NCI-H2227 (cell line): ENCODE results near the gene SYT2.
"Not testable (repeated sequence)": the region's sequence is repeated elsewhere in the genome, so short reads cannot be mapped to it uniquely, and the experiment has no call there.

Experiments
- DNase-seq: peaks from one replicate; lab custom pipeline; 2025; ENCODE audit not compliant: unreplicated experiment; lab: John Stamatoyannopoulos, UW

SYT2 gene

DNA sequence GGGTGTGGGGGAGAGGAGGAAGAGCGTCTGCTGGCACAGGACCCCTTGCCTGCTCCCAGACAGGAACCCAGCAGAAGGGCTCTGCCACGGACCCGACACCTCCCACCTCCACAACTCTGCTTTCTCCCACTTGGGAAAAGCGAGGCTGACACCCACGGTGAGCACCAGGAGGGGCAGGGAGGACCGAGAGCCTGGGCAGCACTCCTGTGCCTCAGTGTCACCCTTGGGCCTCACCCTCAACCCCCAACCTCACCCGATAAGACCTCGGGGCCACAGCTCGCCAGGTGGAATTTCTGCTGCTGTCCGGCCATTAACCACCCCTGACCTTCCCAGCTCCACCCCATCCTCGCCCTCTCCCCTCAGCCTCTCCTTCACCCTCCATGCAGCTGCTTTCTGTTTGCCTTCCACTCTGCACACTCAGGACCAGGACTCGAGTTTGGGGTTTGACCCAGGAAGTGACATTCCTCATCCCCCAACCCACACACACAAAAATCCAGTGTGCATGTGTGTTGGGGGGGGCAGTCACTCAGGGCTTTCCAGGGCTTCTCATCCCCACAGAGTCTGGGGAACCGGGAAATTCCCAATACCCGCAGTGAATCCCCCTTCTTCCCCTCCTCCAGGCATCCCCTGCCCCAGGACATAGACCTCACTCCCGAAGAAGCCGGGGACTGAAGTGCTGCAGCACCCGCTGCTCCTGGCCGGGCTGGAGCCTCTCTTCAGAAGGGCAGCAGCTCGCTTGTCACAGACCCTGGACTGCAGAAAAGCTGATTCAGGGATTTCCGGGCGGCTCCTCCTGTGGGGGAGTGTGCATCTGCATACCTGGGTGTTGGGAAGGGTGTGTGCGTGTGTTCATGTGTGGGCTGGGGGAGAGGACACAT is 65.8 kb downstream of the SYT2 start:
- no peak for DNase-seq

DNA sequence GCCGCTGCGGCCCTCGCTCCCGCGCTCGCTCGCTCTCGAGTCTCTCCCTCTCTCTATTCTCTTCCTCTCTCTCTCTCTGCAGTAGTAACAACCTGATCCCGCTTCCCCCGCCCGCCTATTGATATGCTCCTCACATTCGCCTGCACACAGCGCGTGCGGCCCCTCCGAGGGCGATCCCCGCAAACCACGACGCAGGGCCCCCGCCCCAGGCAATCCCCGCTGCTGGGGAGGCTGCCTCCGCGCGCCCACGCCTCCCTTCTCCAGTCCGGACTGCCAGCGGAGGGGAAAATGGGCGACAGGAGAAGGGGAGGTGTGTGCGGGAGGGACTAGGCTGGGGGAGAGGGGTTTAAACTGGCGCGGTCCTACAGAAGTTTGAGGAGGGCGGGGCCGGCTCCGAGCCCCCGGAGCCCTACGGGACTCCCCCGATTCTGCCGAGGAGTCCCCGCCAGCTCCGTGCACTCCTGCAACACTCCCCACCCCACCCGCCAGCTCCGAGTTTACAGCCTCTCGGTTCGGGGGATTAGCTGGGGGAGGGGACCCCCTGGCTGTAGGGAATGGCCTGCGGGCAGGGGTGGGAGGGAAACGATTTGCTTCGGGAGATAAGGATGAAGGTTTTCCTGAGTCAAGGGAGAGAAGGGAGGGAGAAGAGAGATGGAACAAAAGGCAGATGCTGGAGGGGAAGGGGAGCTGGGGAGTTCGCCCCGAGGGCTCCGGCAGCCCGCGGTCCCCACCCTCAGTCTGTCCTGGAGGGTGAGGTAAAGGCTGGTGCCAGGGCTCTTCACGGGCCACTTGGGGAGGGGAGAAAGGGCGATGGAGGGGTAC is 66.6 kb downstream of the SYT2 start:
- peak; percentile 23 for DNase-seq

DNA sequence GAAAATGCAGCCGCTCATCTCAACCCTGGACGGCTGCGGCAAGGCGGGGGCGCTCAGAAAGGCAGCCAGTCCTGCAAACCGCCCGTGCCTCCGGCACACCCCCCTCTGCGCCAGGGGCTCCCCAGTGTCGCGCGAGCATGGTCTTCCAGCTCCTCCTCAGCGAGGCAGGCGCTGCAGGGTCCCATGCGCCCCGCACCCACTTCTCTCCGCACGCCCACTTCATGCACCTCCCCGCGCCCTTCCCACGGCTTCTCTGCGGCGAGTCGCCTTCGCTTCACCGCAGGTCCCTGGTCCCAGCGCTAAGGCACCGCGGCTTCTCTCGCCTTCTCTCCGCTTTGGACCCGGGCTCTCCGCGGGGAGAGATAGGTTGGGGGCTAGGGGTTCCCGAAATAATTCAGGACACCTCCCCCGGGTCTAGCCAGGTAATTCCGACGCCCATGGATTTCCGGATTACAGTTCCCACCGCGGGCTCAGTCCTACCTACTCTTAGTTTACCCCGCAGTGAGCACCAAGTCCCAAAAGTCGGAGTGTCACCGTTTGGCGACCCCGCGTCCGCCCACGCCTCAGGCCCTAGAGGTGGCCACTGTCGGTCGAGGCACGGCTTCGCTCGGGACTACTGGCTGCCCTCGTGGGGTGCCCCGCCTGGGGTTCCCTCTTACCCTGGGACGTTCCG is 67.5 kb downstream of the SYT2 start:
- peak; percentile 45 for DNase-seq

DNA sequence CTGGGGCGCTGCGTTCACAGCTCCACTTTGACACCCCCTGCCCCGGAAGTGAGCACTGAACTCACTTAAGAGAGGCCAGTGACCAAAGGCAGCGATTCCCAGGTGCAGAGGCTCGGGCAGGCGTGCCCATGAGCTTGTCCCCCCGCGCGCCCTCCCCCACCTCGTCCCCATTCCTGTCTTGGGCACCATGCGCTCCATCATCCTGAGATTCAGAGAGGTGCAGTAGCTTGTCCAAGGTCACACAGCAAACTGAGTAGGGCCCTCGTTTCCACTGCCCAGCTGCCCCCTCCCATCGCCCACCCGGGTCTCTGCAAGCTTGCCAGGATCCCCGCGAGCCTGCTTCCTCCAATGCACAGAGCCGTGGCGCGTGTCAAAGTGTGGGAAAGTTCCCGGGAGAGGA is 68.0 kb downstream of the SYT2 start:
- no peak for DNase-seq

DNA sequence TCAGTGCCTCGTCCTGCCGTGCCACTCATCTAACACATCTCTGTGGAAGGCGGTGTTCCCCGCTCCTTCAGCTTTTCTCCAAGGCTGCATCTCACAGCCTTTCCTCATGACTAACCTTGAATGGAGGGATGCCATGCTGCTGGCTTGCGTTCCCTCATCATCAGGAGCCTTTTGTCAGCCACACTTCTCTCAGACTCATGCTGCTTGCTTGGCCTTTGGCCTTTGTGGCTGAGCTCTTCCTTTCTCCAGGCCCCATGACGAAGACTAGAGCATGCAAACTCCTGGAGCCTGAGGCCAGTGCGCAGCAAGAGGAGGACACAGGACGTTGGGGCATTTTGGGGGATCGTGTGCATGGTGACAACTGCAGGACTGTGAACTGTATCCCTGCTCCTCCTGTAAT is 70.8 kb downstream of the SYT2 start:
- DNase-seq, result no peak

DNA sequence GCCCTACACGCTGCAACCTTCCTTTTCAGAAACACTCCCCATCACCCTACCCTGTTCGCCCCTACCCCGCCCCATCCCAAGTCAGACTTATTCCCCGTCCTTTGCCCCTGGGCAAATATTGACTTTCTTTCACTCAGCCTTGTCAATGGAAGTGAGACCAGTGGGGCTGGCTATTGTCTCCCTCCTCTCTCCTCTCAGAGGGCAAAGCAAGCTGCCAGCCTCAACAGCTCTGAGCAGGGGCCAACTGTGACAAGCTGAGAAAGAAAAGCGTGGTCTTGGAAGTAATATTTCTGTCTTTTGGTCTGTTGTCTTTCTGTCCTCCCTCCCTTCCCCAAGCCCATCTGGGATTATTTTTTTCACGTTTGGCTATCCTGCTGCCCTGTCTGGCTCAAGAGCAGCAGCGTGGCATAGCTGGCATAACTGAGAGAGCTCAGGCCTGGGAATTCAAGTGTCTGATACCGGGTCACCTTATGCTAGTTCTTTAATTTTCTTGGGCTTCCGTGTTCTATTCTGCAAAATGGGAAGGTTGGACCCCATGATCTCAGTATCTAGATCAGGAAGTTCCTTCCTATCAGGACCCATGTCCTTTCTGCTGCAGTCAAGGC is 71.5 kb downstream of the SYT2 start:
- not testable (repeated sequence) for DNase-seq

DNA sequence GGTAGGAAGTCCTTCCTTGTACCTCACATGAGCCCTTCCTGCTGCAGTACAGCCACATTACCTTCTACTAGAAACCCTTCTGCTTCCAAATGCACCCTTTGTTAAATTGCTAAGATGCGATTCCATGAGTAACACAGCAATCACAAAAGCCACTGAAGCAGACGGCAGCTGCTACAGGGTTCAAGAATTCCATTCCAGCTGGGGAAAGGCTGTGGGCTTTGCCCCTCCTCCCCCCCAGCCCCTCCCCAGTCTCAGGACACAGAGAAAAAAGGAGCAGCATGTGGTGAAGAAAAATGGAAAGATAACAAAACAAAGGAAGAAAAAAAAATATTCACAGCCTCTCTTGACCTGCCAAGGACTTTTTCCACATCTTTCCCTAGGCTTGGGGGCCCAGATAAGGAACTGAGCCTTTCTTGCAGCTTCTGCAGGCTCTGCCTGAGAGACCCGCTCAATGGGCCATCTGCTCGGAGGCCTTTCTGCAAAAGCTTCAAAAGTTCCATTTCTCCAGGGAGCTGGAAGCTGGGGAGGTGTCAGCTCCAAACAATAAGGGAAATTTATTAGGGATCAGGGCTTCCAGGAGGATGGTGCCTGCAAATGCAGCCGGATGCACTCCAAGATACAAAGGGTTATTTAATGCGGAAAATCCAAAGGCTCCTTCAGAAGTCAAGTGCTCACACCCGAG is 72.1 kb downstream of the SYT2 start:
- DNase-seq, result no peak

DNA sequence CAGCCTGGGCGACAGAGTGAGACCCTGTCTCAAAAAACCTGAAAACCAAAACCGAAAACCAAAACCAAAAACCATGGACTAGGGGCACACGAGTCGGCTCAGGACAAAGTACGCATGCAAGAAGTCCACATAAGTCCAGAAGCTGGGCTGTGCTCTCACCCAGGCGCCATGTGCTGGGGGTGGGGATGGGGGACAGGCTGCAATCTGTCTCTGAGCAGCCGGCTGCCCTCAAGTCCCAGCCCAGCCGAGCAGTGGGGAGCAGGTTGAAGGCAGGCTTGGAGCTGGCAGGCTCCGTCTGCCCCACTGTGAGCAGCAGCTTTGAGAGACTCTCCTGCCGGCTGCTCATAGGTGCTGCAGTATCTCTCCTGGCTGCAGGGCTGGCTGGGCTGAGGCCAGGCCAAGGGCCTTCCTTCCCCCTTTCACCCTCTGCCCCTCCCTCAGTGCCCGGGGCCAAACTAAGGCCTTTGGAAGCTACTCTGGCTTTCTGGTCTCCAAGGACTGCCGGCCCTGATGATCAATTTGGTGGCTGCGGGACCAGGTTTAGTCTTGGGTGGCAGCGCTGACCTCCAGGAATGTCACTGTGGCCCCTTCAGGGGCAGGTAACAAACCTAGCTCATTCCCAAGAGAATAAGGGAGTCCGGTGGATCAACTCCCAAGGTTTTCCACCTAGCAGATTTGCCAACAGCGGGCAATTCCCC is 72.8 kb downstream of the SYT2 start:
- not testable (repeated sequence) for DNase-seq

DNA sequence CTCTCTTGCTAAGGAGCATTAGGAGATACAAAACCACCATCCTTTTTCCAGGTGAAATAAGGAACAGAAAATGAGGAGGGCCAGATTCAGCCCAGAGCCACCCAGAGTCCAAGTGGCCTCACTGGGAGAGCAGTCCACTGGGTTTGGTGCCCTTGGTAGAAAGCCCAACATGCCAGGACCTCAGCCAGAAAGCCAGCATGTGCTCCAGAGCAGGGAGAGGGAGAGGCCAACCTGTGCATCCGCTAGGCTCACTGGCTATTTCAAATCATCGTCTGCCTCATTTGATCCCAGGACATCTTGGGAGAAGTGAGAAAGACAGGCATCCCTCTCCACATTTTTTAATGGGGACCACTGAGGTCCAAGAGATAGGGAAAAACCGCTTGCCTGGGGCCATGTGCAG is 74.1 kb downstream of the SYT2 start:
- not testable (repeated sequence) for DNase-seq

DNA sequence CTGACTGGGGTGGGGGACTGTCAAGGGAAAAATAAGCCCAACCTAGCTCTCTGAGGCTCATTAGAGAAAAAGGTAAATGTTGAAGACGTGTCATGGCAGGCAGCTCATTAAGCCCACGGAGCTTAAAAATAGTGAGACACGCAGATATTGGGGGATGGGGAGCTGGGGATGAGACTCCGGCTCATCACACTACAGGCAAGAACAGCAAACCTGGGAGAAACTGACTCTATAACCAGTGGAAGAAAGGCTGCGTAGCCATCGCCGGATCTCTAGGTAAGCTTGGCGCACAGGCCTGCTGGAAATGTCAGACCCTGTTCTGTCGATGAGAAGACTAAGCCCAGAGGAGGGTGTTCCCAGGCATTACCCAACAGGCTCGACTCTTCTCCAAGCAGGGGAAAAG is 78.0 kb downstream of the SYT2 start:
- no peak for DNase-seq

DNA sequence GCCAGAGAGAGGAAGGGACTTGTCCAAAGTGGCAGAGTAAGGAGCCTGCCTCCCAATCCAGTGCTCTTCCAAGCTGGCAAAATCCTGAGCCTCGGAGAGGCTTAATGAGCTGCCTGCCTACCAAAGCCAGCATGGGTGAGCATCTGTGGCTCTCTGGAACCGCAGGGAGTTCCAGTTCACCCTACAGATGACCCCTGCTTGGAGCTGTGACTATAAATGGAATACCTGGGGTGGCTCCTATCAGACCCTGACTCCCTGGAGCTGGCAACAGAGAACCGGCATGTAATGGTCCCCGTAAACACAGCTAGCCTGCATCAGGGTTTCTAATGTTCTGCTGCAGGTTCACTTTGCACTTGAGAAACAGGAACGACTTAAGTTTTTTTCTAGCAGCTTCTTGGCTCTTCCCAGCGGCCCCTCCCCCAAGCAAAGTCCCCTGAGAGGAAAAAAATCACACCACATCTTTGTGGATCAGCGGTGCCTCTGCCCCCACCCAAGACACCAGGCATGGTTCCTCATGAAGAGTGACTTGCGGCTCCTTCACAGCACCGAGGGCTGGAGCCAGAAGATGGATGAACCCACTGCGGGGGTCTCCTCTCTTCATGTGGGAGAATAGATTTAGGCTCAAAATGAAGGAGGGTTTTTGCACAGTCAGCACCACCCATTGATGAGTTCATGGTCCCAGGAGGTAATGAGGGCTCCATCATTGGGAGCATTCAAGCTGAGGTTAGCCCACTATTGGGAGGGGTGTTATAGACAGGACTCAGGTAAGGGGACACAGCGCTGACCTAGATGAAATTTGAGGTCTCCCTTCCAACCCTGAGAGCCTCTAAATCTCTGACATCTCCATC is 79.0 kb downstream of the SYT2 start:
- DNase-seq, result no peak

DNA sequence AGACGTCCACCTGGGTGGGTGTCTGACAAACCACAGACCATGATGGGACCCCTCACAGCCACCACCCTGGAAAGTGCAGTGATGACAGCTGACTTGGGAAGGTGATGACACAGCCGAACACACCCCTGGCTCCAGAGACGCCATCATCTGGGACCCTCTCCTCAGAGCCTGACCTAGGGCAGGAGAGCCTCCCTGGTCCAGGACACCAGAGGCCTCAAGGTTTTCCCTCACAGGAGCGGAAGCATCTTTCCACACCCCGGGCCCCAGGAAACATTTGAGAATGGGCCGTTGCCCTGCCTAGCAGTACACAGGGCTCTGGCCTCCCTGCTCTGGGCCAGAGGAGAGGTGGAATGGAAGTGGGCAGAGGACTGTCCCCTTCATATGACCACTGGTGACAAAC is 79.7 kb downstream of the SYT2 start:
- no peak for DNase-seq

DNA sequence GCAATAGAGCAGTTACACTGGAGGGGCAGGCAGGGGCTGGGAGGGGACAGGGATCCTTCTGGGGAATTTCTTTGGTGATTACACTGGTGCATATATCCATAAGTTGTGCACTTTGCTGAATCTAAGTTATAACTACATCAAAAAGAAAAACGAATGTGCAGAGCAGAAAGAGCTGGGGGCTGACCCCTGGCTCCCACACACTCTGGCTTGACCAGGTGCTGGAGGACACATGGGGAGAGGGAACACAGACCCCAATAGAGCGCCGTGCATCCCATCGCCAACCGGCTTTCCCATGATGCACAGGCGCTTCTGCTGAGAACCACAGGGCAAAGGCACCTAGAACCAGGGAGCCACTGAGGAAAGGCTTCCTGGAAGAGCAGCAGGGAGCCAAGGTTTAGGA is 80.2 kb downstream of the SYT2 start:
- not testable (repeated sequence) for DNase-seq

DNA sequence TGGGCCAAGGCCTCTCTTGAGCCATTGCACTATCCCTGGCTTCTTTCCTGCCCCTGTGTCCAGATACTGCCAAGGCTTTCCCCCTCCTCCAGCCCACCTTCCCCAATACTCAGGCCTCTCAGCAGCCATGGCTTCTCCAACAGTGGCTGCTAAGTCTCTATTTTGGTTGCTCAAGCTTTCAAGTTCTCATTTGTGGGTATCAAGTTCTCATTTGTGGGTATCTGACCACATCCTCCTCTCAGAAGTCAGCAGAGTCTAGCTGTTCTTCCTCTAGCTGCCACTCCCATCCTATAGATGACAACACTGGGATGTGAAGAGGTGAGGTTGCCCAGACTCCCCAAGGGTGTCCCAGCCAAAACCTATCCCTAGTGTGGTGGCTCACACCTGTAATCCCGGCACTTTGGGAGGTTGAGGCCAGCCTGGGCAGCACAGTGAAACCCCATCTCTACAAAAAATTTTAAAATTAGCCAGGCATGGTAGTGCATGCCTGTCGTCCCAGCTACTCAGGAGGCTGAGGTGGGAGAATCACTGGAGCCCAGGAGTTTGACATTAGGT is 80.9 kb downstream of the SYT2 start:
- not testable (repeated sequence) for DNase-seq

DNA sequence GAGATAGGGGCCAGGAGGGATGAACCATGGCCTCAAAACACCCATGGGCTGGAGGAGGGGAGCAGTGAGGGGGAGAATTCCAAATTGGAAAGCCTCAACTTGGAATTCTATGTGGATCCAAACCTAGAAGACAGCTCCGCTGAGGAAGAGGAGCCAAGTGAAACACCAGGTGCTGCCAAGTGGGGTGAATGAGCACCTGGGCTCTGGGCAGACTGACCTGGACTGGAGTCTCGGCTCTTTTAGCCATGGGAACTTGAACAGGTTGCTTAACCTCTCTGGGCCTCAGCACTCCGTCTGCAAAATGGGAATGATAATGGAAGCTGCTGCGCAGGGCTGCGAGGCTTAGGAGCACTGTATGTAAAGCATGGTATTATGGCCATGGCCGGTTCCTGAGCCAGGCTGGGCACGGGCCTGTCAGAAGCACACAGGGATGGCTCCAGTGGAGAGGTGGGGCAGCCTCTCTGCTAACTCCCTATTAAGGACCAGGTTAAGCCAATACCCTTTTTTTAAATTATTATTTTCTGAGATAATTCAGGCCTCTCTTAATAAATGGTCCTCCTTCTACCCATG is 81.5 kb downstream of the SYT2 start:
- DNase-seq, result no peak

DNA sequence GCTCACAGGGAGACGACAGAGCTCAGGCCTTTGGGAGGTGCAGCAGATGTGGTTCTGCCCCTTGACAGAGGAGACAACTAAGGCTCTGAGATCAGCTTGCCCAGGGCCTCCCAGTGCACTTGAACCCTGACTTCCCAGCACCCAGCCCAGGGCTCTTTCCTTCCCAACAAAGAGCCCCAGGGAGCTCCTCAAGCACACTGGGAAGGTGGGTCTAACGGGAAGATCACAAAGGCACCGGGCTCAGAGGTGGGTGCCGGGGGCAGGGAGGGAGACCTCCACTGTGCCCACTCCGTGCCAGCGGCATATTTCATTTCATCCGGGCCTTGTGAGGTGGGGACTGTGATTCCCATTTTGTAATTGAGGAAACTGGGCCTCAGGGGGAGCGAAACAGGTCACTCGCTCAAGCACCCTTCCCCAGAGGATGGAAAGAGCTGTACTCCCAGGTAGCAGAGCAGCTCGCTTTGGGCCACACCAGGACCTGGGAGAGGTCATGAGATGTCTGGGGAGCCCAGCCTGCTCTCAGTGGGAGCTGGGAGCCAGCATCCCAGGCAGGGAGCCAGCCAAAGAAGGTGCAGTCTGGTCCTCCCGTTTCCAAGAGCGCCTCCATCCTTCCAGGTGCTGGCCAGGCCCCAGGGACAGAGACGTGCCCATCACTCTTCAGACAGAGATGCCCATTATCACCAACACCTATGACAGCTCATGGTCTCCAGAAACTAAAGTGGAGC is 82.3 kb downstream of the SYT2 start:
- no peak for DNase-seq

DNA sequence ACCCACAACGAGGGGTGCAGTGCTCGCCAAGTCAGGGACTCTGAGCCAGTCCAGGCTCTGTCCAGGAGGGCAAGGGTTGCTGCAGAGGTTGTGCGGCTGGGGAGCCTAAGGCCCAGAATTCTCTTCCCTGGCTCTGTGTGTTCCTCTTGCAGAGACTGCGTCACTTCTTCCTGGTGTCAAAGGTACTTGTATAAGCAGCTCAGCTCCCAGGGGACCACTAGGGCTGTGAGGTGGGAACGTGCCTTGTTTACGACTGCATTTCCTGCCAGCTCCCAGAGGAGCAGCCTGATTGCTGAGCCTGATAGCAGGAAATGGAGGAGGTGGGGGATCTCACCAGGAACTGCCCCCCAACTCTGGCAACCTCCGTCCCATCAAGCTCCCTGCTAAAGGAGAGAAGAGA is 83.2 kb downstream of the SYT2 start:
- DNase-seq, result not testable (repeated sequence)
